Astrocyte (in vitro differentiated cells and primary cell): ENCODE measurements around the gene SGCA. TPM values are rescaled to one million over a fixed set of nuclear protein-coding genes. Genes with fewer than 3 reads are reported as not detected.

Experiments
- DNase-seq: peaks from one replicate; pipeline ENCODE4 v3.0.0-alpha.2; 2010; ENCODE audit warnings: low read depth
- FAIRE-seq: peaks from 2 replicates; lab custom pipeline; 2011; peaks lifted over from hg19 to GRCh38; lab: Jason Lieb, UNC
- H2AFZ ChIP-seq: 2 replicates; pipeline ENCODE4 v1.6.0; 2012; ENCODE audit warnings: low read depth, low read length, inconsistent platforms
- H3K27ac ChIP-seq: 2 replicates; pipeline ENCODE4 v1.5.1; 2011; ENCODE audit warnings: low read depth, low read length, inconsistent platforms
- H3K27me3 ChIP-seq: 2 replicates; pipeline ENCODE4 v1.6.0; 2011; ENCODE audit warnings: low read length, inconsistent platforms; ENCODE audit not compliant: insufficient read depth
- H3K36me3 ChIP-seq: 2 replicates; pipeline ENCODE4 v1.5.1; 2011; ENCODE audit warnings: low read length, inconsistent platforms; ENCODE audit not compliant: insufficient read depth
- H3K4me1 ChIP-seq: 2 replicates; pipeline ENCODE4 v1.5.1; 2011; ENCODE audit warnings: low read length, inconsistent platforms; ENCODE audit not compliant: insufficient read depth
- H3K4me2 ChIP-seq: 2 replicates; pipeline ENCODE4 v1.6.0; 2012; ENCODE audit warnings: low read length, inconsistent platforms
- H3K4me3 ChIP-seq: 2 replicates; pipeline ENCODE4 v1.5.1; 2011; ENCODE audit warnings: low read depth, mild to moderate bottlenecking, low read length, inconsistent platforms; ENCODE audit not compliant: insufficient read depth
- H3K79me2 ChIP-seq: 2 replicates; pipeline ENCODE4 v1.6.0; 2012; ENCODE audit warnings: mild to moderate bottlenecking, low read length, inconsistent platforms; ENCODE audit not compliant: insufficient read depth
- H3K9ac ChIP-seq: 2 replicates; pipeline ENCODE4 v1.6.0; 2012; ENCODE audit warnings: mild to moderate bottlenecking, low read length, inconsistent platforms
- H3K9me3 ChIP-seq: 2 replicates; pipeline ENCODE4 v1.5.1; 2012; ENCODE audit warnings: low read depth, mild to moderate bottlenecking, low read length, inconsistent platforms; ENCODE audit not compliant: insufficient read depth
- H4K20me1 ChIP-seq: 2 replicates; pipeline ENCODE4 v1.6.0; 2012; ENCODE audit warnings: low read length, inconsistent platforms; ENCODE audit not compliant: insufficient read depth
- H3K27ac Mint-ChIP-seq: one replicate; pipeline ENCODE4 v1.8.0; 2021; ENCODE audit warnings: mild to moderate bottlenecking, mixed read lengths; ENCODE audit not compliant: unreplicated experiment
- H3K27me3 Mint-ChIP-seq: one replicate; pipeline ENCODE4 v1.8.0; 2021; ENCODE audit warnings: low read depth, mixed read lengths; ENCODE audit not compliant: unreplicated experiment
- H3K36me3 Mint-ChIP-seq: one replicate; pipeline ENCODE4 v1.8.0; 2021; ENCODE audit warnings: low read depth, mixed read lengths; ENCODE audit not compliant: unreplicated experiment
- H3K4me1 Mint-ChIP-seq: one replicate; pipeline ENCODE4 v1.8.0; 2021; ENCODE audit warnings: low read depth, mixed read lengths; ENCODE audit not compliant: unreplicated experiment
- H3K4me3 Mint-ChIP-seq: one replicate; pipeline ENCODE4 v1.8.0; 2021; ENCODE audit warnings: mild to moderate bottlenecking, moderate library complexity, mixed read lengths; ENCODE audit not compliant: unreplicated experiment
- H3K9me3 Mint-ChIP-seq: one replicate; pipeline ENCODE4 v1.8.0; 2021; ENCODE audit warnings: mild to moderate bottlenecking, mixed read lengths; ENCODE audit not compliant: unreplicated experiment
- CTCF ChIP-seq: IDR thresholded peaks from 2 replicates; pipeline ENCODE4 v1.5.1; 2011; ENCODE audit warnings: low read depth, mild to moderate bottlenecking, inconsistent platforms, low read length, moderate library complexity; ENCODE audit not compliant: insufficient read depth
- EZH2 ChIP-seq: IDR thresholded peaks from 2 replicates; pipeline ENCODE4 v1.6.1; 2012; ENCODE audit warnings: mild to moderate bottlenecking, low read length, inconsistent platforms; ENCODE audit not compliant: insufficient read depth
- total RNA-seq: library from RNA; stranded (reverse); gene quantifications from 2 replicates; pipeline ENCODE4 v1.2.1, GENCODE V29; 2021

SGCA gene
- total RNA-seq, 1 donor from 2014 or later, result 0.32 TPM

DNA sequence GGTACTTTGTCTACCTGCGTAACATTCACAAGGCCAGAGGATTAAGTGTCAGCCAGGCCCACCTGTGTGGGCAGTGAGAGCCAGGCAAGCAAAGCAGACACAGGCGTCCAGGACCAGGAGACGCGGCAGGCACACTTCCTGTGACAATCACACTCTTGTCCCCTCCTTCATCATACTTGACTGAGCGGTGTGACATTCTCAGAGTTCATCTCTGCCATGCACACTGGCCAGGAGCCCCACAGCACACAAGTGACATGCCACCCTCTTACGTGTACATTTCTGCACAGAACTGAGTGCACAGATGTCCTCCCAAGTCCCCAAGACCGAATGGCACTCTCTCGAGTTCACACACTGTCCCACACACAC, 24.1 kb upstream of the SGCA start:
- H3K79me2 ChIP-seq, result peaks cover 73% of the 10 kb centered on the region
- H3K9ac ChIP-seq, result no peak overlapping the region
- DNase-seq (no peak), FAIRE-seq (no peak)
- peaks cover 48% of the 10 kb centered on the region for H3K36me3 ChIP-seq
- H3K4me1 ChIP-seq, result peaks cover 19% of the 10 kb centered on the region
- H3K36me3 Mint-ChIP-seq, result peaks cover 59% of the 10 kb centered on the region
- peaks cover 99% of the 10 kb centered on the region for H4K20me1 ChIP-seq
- no peak overlapping the region for H3K27ac Mint-ChIP-seq
- H3K27me3 Mint-ChIP-seq, result no peaks in the 10 kb centered on the region
- H3K27me3 ChIP-seq, result no peaks in the 10 kb centered on the region
- H3K9me3 Mint-ChIP-seq, result no peaks in the 10 kb centered on the region
- TF ChIP-seq CTCF (no peak), EZH2 (no peak)
- no peak overlapping the region for H3K4me3 Mint-ChIP-seq
- no peak overlapping the region for H3K27ac ChIP-seq
- peaks cover 3% of the 10 kb centered on the region for H3K4me1 Mint-ChIP-seq
- no peak overlapping the region for H3K4me2 ChIP-seq
- H3K9me3 ChIP-seq, result no peaks in the 10 kb centered on the region
- no peak overlapping the region for H2AFZ ChIP-seq
- no peak overlapping the region for H3K4me3 ChIP-seq

DNA sequence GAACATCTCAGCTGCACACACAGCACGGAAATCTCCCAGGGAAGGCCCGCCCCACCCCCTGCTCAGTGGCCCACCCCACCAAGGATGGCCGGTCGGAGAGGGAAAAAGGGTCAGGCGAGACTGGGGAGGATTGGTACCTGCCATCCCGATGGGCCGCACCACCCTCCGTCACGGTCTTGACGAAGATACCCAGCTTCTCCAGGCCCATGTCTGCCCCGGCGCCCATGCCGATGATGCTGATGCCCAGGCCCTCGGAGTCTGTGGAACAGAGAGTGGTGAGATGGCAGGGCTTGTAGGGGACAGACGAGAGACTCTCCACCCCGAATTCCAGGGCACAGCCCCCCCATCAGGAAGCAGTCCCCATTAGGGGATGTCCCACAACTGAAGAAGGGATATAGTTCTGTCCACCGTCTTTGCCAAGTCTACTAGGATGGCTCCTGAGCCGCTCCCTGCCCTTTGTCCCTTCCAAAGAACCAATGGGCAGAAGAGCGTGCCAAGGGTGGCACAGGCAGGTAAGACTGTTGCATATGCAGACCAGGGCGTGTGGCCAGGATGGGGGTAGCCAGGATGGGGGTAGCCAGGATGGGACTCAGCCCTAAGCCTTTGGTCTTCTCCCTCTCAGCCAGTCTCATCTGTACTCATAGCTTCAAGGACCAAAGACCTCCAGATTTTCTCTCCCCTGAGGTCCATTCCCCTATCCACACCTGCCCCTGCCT, 22.2 kb upstream of the SGCA start:
- Histone ChIP-seq H3K27me3 (no peaks in the 10 kb centered on the region), H3K79me2 (peaks cover 82% of the 10 kb centered on the region), H3K4me1 (peaks cover 34% of the 10 kb centered on the region), H3K27ac (no peak overlapping the region), H3K9ac (no peak overlapping the region), H3K4me3 (no peak overlapping the region), H3K36me3 (peaks cover 37% of the 10 kb centered on the region), H2AFZ (no peak overlapping the region), H3K9me3 (no peaks in the 10 kb centered on the region), H4K20me1 (peaks cover 99% of the 10 kb centered on the region), H3K4me2 (no peak overlapping the region)
- TF ChIP-seq EZH2 (no peak), CTCF (no peak)
- peaks cover 13% of the 10 kb centered on the region for H3K4me1 Mint-ChIP-seq
- H3K4me3 Mint-ChIP-seq, result peak overlapping the region; percentile 27
- no peak for DNase-seq
- no peaks in the 10 kb centered on the region for H3K9me3 Mint-ChIP-seq
- H3K27me3 Mint-ChIP-seq, result no peaks in the 10 kb centered on the region
- peaks cover 51% of the 10 kb centered on the region for H3K36me3 Mint-ChIP-seq
- no peak for FAIRE-seq
- no peak overlapping the region for H3K27ac Mint-ChIP-seq

DNA sequence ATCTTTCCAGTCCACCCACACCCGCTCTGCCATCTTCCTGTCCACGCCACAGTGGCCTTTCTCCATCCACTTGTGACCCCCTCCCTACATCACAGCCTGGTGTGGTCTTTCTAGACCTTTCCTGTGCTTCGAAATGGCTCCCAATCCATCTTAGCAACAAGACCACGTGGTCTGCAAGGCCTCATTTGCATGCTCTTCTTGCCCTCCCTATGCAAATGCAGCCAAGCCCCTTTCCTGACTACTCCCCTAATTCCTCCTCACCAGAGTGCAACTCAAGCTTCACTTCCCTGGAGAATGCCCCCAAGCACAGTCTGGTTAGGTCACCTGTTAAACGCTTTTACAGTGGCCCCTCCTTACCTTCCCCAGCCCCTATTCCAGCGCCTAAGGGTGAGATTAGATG, 21.4 kb upstream of the SGCA start:
- FAIRE-seq, result no peak

More for the DNA sequence above, 21.4 kb upstream of the SGCA start:
- H3K27me3 ChIP-seq, result no peaks in the 10 kb centered on the region
- peaks cover 49% of the 10 kb centered on the region for H3K36me3 Mint-ChIP-seq
- H3K9me3 Mint-ChIP-seq, result no peaks in the 10 kb centered on the region
- peak overlapping the region; percentile 85 for H3K27ac Mint-ChIP-seq
- peaks cover 98% of the 10 kb centered on the region for H4K20me1 ChIP-seq
- peaks cover 29% of the 10 kb centered on the region for H3K36me3 ChIP-seq
- no peak overlapping the region for H2AFZ ChIP-seq
- H3K27ac ChIP-seq, result no peak overlapping the region
- no peak for DNase-seq
- TF ChIP-seq CTCF, result no peak
- TF ChIP-seq EZH2, result no peak
- H3K27me3 Mint-ChIP-seq, result no peaks in the 10 kb centered on the region
- H3K9ac ChIP-seq, result no peak overlapping the region
- no peaks in the 10 kb centered on the region for H3K9me3 ChIP-seq
- no peak overlapping the region for H3K4me3 ChIP-seq
- H3K4me1 ChIP-seq, result peaks cover 34% of the 10 kb centered on the region
- H3K4me3 Mint-ChIP-seq, result peak overlapping the region; percentile 47
- peaks cover 13% of the 10 kb centered on the region for H3K4me1 Mint-ChIP-seq
- peaks cover 81% of the 10 kb centered on the region for H3K79me2 ChIP-seq
- no peak overlapping the region for H3K4me2 ChIP-seq
